Measurements from ENCODE around the gene PLCG2.

The PLCG2 gene

GRCh38 chr16:81881228-81881627, 102.1 kb downstream of the PLCG2 start:
- DNase-seq = no peak

DNA sequence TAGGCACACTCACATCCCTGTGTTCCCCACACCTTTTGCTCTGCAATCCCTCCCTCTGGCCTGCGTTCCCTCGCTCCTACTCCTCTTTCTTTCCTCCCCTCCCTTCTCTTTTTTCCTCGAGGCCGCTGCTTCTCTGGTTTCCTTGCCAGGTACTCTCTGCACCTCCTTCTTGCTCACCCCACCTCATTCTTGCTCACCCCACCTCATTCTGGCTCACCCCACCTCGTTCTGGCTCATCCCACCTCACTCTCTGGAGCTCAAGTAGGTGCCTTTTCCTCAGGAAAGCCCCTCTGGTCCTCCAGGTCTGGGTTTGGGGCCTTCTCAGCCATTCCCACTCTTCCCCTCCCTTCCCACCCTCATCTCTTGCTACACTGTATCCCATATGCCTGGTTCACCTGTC, 103.5 kb downstream of the PLCG2 start:
- DNase-seq = no peak

- no peak for DNase-seq
These were observed 104.1 kb downstream of the PLCG2 start for GRCh38 chr16:81883235-81883634.

GRCh38 chr16:81885976-81886586, 107.0 kb downstream of the PLCG2 start:
- peak; percentile 72 to 79 for DNase-seq

- no peak for DNase-seq
These were observed 109.7 kb downstream of the PLCG2 start for GRCh38 chr16:81888520-81889394.

DNA sequence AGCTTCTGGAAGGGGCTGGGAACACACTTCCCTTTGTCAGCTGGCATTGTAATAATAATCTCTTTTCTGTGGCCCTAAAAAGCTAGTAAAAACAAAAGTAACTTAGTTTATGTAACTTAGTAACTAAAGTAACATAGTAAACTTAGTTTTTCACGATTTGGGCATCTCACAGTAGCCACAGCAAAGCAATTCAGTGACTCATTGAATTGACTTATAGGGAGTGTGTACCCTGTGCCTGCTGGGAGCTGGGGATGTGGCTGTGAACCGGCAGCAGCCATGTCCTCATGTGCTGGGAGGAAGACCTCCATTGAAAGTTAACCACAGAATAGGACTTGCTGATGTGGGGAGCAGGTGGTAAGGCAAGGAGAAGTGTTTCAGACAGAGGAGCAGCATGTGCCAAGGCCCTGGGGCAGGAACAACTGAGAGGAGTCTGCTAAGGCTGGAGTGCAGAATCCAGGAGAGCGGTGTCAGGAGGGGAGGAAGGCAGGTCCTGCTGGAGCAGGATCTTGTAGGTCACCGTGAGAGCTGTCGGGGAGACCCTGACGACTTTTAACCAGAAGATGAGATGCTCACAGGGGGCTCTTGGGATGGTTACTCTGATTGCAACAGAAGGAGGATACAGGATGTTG, 112.8 kb downstream of the PLCG2 start:
- no peak for DNase-seq

GRCh38 chr16:81894592-81894991, 115.5 kb downstream of the PLCG2 start:
- no peak for DNase-seq

DNA sequence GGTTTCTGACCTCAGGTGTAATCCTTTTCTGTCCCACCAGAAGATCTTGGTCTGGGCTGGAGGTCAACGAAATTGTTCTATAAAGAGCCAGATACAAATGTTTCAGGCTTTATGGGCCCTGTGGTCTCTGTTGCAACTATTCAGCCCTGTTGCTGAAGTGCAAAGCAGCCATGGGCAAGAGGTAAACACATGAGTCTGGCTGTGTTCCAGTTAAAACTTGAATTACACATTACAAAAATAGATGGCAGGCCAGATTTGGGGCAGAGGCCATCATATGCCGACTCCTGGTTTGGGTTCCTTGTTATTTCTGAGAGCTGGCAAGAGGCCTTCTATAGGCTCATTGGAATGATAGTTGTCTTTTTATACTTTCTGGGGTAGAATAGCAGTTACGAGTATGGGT, 117.8 kb downstream of the PLCG2 start:
- no peak for DNase-seq

- no peak for DNase-seq
These were observed 120.5 kb downstream of the PLCG2 start for GRCh38 chr16:81899601-81900000.

GRCh38 chr16:81900014-81900413, 120.9 kb downstream of the PLCG2 start:
- peak in 1 of 2 experiments; percentile 8 for DNase-seq

- no peak for DNase-seq
These were observed 121.4 kb downstream of the PLCG2 start for GRCh38 chr16:81900456-81900855.

GRCh38 chr16:81901484-81901883, 122.4 kb downstream of the PLCG2 start:
- DNase-seq = no peak

DNA sequence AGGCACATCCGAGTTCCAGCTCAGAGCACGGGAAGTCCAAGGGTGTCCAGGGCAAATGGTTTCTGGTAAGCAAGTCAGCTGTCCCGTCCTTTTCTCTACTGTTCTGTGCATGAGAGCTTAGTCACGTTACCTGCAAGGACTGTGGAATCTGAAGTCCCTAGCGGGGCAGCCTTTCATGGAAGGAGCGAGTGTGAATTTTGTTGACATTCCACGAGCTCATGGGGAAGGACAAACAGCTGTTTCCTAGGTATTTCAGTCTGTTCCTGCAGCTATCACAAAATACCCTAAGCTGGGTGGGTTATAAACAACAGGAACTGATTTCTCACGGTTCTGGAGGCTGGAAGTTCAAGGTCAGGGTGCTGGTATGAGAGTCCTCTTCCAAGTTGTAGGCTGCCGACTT, 122.9 kb downstream of the PLCG2 start:
- DNase-seq = no peak

DNA sequence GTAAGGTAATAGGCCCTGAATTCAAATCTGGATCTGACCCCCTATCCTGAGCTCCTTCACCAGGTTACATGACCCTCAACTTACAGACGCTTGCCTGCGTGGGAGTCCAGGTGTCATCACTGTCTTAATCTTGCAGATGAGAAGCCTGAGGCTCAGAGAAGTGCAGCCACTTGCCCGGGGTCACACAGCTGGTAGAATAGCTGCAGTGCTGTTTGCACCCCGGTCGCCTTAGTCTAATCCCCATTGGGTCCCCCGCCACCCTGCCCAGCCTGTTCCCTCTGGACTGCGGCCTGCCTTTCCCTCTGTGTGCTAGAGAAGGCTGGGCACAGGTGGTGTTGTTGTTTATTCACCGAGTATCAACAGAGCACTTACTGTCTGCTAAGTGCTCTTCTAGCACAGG, 125.2 kb downstream of the PLCG2 start:
- no peak for DNase-seq

- DNase-seq = no peak
These were observed 126.2 kb downstream of the PLCG2 start for GRCh38 chr16:81905277-81905676.

DNA sequence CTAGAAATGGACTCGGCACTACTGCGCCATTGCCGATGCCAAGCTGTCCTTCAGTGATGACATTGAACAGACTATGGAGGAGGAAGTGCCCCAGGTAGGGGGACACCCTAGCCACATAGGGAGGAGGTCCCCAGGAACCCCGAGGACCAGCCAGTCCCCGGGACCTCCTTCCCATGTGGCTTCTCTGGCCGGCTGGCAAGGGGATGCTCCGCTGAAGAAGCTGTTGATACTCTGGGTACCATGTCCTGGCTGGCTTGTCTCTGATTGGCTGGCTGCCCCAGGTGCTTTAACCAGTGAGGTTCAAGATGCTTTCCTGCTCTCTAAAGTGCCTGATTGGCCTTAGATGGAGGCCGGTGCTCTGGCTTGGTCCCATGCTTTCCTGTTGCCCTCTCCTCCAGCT, 128.6 kb downstream of the PLCG2 start:
- no peak for DNase-seq

GRCh38 chr16:81908466-81909262, 129.6 kb downstream of the PLCG2 start:
- no peak for DNase-seq

DNA sequence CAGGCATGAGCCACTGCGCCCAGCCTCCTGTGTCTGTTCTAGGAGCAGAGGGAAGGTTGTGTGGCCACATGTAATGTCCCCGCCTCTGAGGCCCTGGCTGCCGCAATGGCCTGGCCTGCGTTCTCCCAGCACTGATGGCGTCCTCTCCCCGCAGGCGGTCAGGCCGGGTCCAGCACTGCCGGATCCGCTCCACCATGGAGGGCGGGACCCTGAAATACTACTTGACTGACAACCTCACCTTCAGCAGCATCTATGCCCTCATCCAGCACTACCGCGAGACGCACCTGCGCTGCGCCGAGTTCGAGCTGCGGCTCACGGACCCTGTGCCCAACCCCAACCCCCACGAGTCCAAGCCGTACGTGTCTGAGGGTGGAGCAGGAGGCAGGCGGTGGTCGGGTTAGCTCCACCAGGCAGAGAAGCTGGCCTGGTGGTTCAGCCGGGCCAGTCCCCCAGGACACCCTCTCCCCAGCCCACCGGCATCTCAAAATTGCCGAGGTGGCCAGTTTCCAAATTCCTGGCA, 131.3 kb downstream of the PLCG2 start:
- no peak for DNase-seq

DNA sequence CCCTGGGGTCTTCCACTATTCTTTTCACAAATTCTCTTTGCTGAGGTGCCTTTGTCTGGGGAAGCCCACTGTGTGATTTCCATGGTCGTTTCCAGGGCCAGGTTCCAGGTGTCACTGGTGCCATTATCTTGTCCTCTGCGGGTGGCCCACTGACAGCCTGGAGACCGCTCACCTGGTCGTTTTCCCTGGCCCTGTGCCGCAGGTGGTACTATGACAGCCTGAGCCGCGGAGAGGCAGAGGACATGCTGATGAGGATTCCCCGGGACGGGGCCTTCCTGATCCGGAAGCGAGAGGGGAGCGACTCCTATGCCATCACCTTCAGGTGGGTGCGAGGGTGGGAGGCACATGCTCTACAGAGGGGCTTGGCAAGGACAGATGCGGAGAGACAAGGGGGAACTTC, 133.3 kb downstream of the PLCG2 start:
- DNase-seq = no peak

GRCh38 chr16:81913222-81913621, 134.1 kb downstream of the PLCG2 start:
- DNase-seq = no peak

GRCh38 chr16:81917375-81917774, 138.3 kb downstream of the PLCG2 start:
- DNase-seq = no peak

GRCh38 chr16:81918927-81919326, 139.8 kb downstream of the PLCG2 start:
- no peak for DNase-seq

- no peak for DNase-seq
These were observed 141.4 kb downstream of the PLCG2 start for GRCh38 chr16:81920498-81920897.
